B cell (primary cell): Measurements from ENCODE around the gene ATP11A. TPM values are rescaled to one million over a fixed set of nuclear protein-coding genes. Genes with fewer than 3 reads are reported as not detected.

Experiments
- ATAC-seq: fragments of 200-7000 bp; cut with Tn5 transposase; one replicate; pipeline ENCODE4 v1.10.0; 2021; ENCODE audit warnings: low read depth, mild to moderate bottlenecking, moderate number of reproducible peaks, moderate library complexity
- CTCF ChIA-PET: fragments of 350-600 bp; sonication (Branson Sonifier 250); formaldehyde crosslinking; loops from one replicate; lab custom pipeline; 2021; ENCODE audit warnings: antibody characterized with exemption, inconsistent platforms; lab: Charles Lee
- POLR2A ChIA-PET: fragments of 350-600 bp; sonication (Branson Sonifier 250); formaldehyde crosslinking; loops from one replicate; lab custom pipeline; 2021; ENCODE audit warnings: antibody characterized with exemption; lab: Charles Lee
- DNase-seq: peaks from one replicate; pipeline ENCODE4 v3.0.0; 2013
- H2AFZ ChIP-seq: 2 replicates; pipeline ENCODE4 v1.6.1; 2012; ENCODE audit warnings: mild to moderate bottlenecking, low read depth, low read length; ENCODE audit not compliant: insufficient read depth, poor library complexity, severe bottlenecking
- H3K27ac ChIP-seq, 2 donors: 1 replicate in 1 of 2; 2 replicates in 1 of 2; pipeline ENCODE4 v1.5.1; 2012 to 2013; ENCODE audit warnings: low read length in 2 of 2, mild to moderate bottlenecking in 2 of 2, moderate library complexity in 1 of 2
- H3K27me3 ChIP-seq, 4 experiments: fragments of 200-600 bp in 1 of 4; sonication (generic) in 1 of 4; replicated peaks in 1 of 4; 1 replicate in 2 of 4; 2 replicates in 2 of 4; pipeline versions ENCODE4 v1.6.1 to v1.7.0; 2013 to 2016; ENCODE audit warnings: low read length in 3 of 4, mild to moderate bottlenecking in 2 of 4, mixed read lengths in 1 of 4, moderate library complexity in 1 of 4; ENCODE audit not compliant: insufficient read depth in 4 of 4, control insufficient read depth in 3 of 4; ENCODE audit errors: control extremely low read depth in 1 of 4
- H3K36me3 ChIP-seq, 2 experiments: replicated peaks in 1 of 2; 1 replicate in 1 of 2; 2 replicates in 1 of 2; pipeline versions ENCODE4 v1.6.1 to v1.7.1; 2013; ENCODE audit warnings: low read length in 1 of 2; ENCODE audit not compliant: insufficient read depth in 2 of 2, control insufficient read depth in 1 of 2; ENCODE audit errors: control extremely low read depth in 1 of 2, extremely low read depth in 1 of 2
- H3K4me1 ChIP-seq, 2 donors: fragments of 200-600 bp in 1 of 2; sonication (generic) in 1 of 2; 1 replicate in 1 of 2; 2 replicates in 1 of 2; pipeline versions ENCODE4 v1.5.1 to v1.6.1; 2013 to 2017; ENCODE audit warnings: low read length in 2 of 2; ENCODE audit not compliant: control insufficient read depth in 2 of 2, insufficient read depth in 2 of 2
- H3K4me2 ChIP-seq: replicated peaks from 2 replicates; pipeline ENCODE3; 2012; ENCODE audit warnings: mild to moderate bottlenecking, low read depth, low read length; ENCODE audit not compliant: poor library complexity, severe bottlenecking
- H3K4me3 ChIP-seq, 5 experiments: fragments of 200-600 bp in 1 of 5; sonication (generic) in 1 of 5; 1 replicate in 3 of 5; 2 replicates in 2 of 5; pipeline versions ENCODE4 v1.5.1 to v1.7.0; 2011 to 2016; ENCODE audit warnings: low read length in 4 of 5, mild to moderate bottlenecking in 4 of 5, low read depth in 2 of 5, control low read depth in 1 of 5, moderate library complexity in 1 of 5; ENCODE audit not compliant: insufficient read depth in 1 of 5; ENCODE audit errors: control extremely low read depth in 1 of 5, extremely low read depth in 1 of 5
- H3K79me2 ChIP-seq: fragments of 200-600 bp; sonication (generic); one replicate; pipeline ENCODE4 v1.6.0; 2016; ENCODE audit warnings: low read length; ENCODE audit not compliant: control insufficient read depth, insufficient read depth
- H3K9ac ChIP-seq: fragments of 200-600 bp; sonication (generic); 2 replicates; pipeline ENCODE4 v1.6.1; 2017; ENCODE audit warnings: mild to moderate bottlenecking, low read length, moderate library complexity
- H3K9me3 ChIP-seq, 3 donors: one replicate each; pipeline versions ENCODE4 v1.6.1 to v1.7.1; 2013; ENCODE audit warnings: low read length in 2 of 3; ENCODE audit not compliant: control insufficient read depth in 2 of 3, insufficient read depth in 1 of 3; ENCODE audit errors: control extremely low read depth in 1 of 3
- H4K20me1 ChIP-seq: 2 replicates; pipeline ENCODE4 v1.6.0; 2012; ENCODE audit warnings: mild to moderate bottlenecking, low read length; ENCODE audit not compliant: insufficient read depth, control insufficient read depth, poor library complexity, severe bottlenecking
- H3K27ac Mint-ChIP-seq: one replicate; pipeline ENCODE4 v1.8.0; 2021; ENCODE audit warnings: mixed read lengths
- H3K27me3 Mint-ChIP-seq: one replicate; pipeline ENCODE4 v1.8.0; 2021; ENCODE audit warnings: mixed read lengths
- H3K4me1 Mint-ChIP-seq: one replicate; pipeline ENCODE4 v1.8.0; 2021; ENCODE audit warnings: mixed read lengths
- H3K4me3 Mint-ChIP-seq: one replicate; pipeline ENCODE4 v1.8.0; 2021; ENCODE audit warnings: mixed read lengths
- H3K9me3 Mint-ChIP-seq: one replicate; pipeline ENCODE4 v1.8.0; 2022; ENCODE audit warnings: mixed read lengths; ENCODE audit not compliant: insufficient read depth
- EZH2 ChIP-seq: IDR thresholded peaks from 2 replicates; pipeline ENCODE4 v1.6.1; 2012; ENCODE audit warnings: borderline replicate concordance, low read depth, mild to moderate bottlenecking, moderate library complexity, low read length; ENCODE audit not compliant: insufficient read depth, poor library complexity, severe bottlenecking
- WGBS: methylation state at CpG from one replicate; pipeline ENCODE4 v1.1.5; 2013; ENCODE audit warnings: missing lambda C conversion rate; ENCODE audit not compliant: insufficient coverage; 5-methylcytosine and 5-hydroxymethylcytosine counted together
- intact Hi-C: fragments of 100-400 bp; cut with micrococcal nuclease; formaldehyde crosslinking; loops from one replicate; pipeline ENCODE4 v1.10.0; 2022
- polyA plus RNA-seq: library from polyadenylated mRNA; depleted of rRNA; stranded (reverse); fragments of >200 nt; gene quantifications from 2 replicates; pipeline ENCODE4 v1.2.3, GENCODE V29; 2012
- total RNA-seq, 2 donors: library from RNA; stranded (reverse); fragments of 120-200 nt in 1 of 2; gene quantifications; 1 replicate in 1 of 2; 2 replicates in 1 of 2; pipeline versions ENCODE4 v1.2.3 to v1.2.4, GENCODE V29; 2013 to 2022
- TF ChIP-seq, protein P1 (sequence below): fragments of 200-600 bp; IDR thresholded peaks from one replicate; pipeline ENCODE4 v1.8.0; 2022; ENCODE audit warnings: antibody characterized with exemption, mild to moderate bottlenecking

Gene ATP11A
- total and polyA plus RNA-seq, 2 donors (not counting 1 experiment from before 2014, with no cell fraction given), result 36.9 to 60.3 TPM

DNA sequence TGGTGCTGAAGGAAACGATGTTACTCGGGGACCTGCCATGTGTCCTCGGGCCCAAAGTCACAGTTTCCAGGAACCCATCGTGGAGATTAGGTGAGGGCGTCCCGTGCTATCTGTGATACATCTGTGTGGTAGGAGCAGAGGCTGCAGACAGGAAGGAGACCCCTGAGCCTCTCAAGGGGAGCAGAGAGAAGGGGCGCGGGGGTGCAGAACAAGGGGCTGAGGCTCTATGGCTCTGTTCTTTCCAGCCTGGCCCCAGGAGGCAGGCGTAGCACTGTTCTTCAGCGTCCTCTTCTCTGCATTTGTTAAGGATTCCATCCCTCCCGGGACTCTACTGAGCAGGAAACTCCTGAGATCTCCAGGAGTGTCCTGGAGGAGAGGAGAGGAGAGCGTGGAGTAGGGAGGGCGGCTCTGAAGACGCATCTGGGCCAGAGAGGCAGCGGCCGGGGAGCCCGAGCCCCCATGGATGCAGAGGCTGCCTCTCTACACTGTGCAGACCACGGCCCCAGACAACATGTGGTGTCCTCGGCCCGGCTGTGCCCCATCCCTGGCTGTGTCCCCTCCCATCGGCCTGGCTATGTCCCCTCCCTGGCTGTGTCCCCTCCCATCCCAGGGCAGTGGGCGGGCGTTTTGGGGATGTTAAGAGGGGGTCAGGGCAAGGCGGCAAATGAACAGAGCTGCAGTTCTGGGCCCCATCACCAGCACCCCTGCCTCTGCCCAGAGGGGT lies 118.0 kb downstream of the ATP11A start:
- DNase-seq, result no peak
- Histone ChIP-seq H3K9me3 (peaks cover 0 to 3% (median 0%) of the 10 kb centered on the region in 3 donors), H4K20me1 (no peaks in the 10 kb centered on the region), H3K27me3 (no peaks in the 10 kb centered on the region), H3K36me3 (peaks cover 0 to 8% of the 10 kb centered on the region in 2 experiments), H3K79me2 (no peaks in the 10 kb centered on the region), H3K4me3 (no peak overlapping the region), H3K4me2 (no peak overlapping the region), H3K4me1 (no peaks in the 10 kb centered on the region), H3K9ac (no peak overlapping the region), H2AFZ (no peak overlapping the region), H3K27ac (no peak overlapping the region)
- H3K27me3 Mint-ChIP-seq, result no peaks in the 10 kb centered on the region
- H3K4me1 Mint-ChIP-seq, result peaks cover 7% of the 10 kb centered on the region
- no peak for TF ChIP-seq EZH2
- TF ChIP-seq, protein P1, sequence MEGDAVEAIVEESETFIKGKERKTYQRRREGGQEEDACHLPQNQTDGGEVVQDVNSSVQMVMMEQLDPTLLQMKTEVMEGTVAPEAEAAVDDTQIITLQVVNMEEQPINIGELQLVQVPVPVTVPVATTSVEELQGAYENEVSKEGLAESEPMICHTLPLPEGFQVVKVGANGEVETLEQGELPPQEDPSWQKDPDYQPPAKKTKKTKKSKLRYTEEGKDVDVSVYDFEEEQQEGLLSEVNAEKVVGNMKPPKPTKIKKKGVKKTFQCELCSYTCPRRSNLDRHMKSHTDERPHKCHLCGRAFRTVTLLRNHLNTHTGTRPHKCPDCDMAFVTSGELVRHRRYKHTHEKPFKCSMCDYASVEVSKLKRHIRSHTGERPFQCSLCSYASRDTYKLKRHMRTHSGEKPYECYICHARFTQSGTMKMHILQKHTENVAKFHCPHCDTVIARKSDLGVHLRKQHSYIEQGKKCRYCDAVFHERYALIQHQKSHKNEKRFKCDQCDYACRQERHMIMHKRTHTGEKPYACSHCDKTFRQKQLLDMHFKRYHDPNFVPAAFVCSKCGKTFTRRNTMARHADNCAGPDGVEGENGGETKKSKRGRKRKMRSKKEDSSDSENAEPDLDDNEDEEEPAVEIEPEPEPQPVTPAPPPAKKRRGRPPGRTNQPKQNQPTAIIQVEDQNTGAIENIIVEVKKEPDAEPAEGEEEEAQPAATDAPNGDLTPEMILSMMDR, result no peak
- H3K27ac Mint-ChIP-seq, result no peak overlapping the region
- POLR2A ChIA-PET, result no interaction called here
- ATAC-seq, result no peak
- 95% methylated on average over 20 of the region's 24 CpGs for WGBS
- H3K4me3 Mint-ChIP-seq, result no peak overlapping the region
- intact Hi-C loops, result no loop called here
- CTCF ChIA-PET, result no interaction called here
- H3K9me3 Mint-ChIP-seq, result no peaks in the 10 kb centered on the region

DNA sequence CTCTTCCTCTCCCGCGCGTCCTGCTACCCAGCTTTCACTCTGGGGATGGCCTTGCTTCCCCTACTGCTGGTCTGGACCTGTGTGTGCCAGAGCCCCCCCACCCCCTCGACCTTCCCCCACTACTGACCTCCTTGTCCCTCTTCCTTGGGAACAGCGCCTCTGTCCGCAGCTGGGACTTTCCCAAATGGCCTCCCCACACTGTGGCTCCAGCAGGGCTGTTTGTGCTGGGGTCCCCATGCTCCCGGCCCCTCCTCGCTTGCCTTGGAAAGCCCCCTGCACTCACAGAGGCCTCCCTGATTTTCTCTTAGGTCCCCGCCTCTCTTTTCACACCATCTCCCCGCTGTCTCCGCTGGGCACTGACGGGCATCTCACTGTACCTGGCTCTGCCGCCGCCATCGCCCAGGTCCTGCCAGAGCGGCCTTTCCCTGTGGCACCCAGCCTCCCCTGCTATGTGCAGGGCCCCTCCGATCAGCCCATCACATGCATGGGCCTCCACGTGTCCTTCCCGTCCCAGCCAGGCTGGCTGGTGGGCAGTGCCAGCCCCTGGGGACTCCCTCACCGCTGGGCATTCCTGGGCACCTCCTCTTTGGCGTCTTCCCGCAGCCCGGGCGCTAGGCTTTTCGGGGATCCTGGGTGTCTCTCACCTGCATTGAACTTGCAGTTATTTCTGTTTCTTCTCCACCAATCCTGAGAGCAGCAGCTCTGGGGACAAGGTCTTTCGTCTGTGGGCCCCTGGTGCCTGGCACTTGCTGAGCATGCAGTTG lies 118.7 kb downstream of the ATP11A start:
- Mint-ChIP-seq H3K27ac (no peak overlapping the region), H3K4me3 (no peak overlapping the region), H3K27me3 (no peaks in the 10 kb centered on the region), H3K4me1 (peaks cover 2% of the 10 kb centered on the region), H3K9me3 (no peaks in the 10 kb centered on the region)
- no peak for TF ChIP-seq EZH2
- TF ChIP-seq, protein P1, result no peak
- ChIA-PET POLR2A (no interaction called here), CTCF (no interaction called here)
- H3K9me3 ChIP-seq, result peaks cover 0 to 4% (median 0%) of the 10 kb centered on the region in 3 donors
- no peaks in the 10 kb centered on the region for H3K4me1 ChIP-seq
- H3K27me3 ChIP-seq, result no peaks in the 10 kb centered on the region
- DNase-seq (no peak), ATAC-seq (no peak)
- no peak overlapping the region for H3K27ac ChIP-seq
- no peak overlapping the region for H3K4me2 ChIP-seq
- no peak overlapping the region for H2AFZ ChIP-seq
- H3K36me3 ChIP-seq, result peaks cover 0 to 8% of the 10 kb centered on the region in 2 experiments
- no peak overlapping the region for H3K4me3 ChIP-seq
- H3K79me2 ChIP-seq, result no peaks in the 10 kb centered on the region
- intact Hi-C loops, result no loop called here
- WGBS, result 90% methylated on average over 24 of the region's 26 CpGs
- H4K20me1 ChIP-seq, result no peaks in the 10 kb centered on the region
- no peak overlapping the region for H3K9ac ChIP-seq
